HG02642 (cell line): ENCODE measurements around the gene APMAP.
"Not testable (repeated sequence)": the region's sequence is repeated elsewhere in the genome, so short reads cannot be mapped to it uniquely, and the experiment has no call there.

Source experiments
- ATAC-seq: cut with Tn5 transposase; IDR thresholded peaks from one replicate; pipeline ENCODE4 v1.9.1; 2021; ENCODE audit warnings: mild to moderate bottlenecking; ENCODE audit not compliant: unreplicated experiment, poor library complexity

The APMAP gene

DNA sequence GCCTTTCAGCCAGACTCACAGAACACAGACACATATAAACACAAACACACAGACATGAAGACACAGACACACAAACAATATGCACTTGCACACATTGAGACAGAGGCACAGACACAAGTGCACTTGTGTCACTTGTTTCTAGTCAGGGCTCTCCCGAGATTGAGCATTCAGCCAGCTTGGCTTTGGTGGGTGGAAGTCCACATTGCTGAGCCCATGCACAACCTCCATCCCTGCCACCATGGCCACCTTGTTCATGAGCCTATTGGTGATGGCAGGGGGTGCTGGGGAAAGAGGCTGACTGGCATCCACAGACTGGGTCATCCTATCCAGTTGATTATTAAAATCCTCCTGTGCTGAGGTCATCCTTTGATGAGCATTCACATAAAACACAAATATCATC is 55.0 kb downstream of the APMAP start:
- ATAC-seq = no peak

DNA sequence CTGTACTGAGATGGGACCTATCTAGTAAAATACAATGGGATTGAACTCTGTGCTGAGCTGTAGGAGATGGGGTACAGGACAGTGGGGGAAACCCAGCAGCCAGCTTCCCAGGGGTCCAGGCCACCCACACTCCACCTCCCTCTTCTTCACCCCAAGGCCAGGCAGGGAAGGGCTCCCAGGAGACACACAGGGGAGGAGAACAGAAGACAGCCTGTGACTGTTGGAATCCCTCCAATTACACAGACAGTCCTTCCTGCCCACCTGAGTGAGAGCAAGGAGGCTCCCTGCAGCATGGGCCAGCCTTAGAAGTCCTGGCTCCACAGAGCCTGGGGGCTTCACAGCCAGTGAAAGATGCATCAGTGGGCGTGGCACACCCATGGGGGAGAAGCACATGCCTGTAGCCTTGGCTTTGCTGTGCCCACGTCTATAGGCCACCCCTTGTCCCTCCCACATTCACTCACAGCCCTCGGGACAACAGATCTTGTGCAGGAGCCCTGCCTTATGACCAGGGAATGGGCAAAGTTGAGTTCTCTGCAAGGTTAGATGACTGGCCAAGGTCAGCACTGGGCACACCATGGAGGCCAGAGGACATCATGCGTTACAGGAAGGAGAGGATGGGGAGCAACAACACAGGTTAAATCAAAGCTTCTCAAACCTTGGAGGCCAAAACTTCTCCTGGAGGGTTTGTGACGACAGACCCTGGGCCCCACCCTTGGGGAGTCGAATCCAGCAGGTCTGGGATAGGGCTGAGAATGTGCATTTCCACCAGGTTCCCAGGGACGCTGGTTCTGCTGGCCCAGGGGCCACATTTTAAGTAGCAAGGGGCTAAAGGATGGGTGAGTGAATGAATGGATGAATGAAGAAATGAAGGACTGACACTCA is 55.8 kb downstream of the APMAP start:
- ATAC-seq = no peak

DNA sequence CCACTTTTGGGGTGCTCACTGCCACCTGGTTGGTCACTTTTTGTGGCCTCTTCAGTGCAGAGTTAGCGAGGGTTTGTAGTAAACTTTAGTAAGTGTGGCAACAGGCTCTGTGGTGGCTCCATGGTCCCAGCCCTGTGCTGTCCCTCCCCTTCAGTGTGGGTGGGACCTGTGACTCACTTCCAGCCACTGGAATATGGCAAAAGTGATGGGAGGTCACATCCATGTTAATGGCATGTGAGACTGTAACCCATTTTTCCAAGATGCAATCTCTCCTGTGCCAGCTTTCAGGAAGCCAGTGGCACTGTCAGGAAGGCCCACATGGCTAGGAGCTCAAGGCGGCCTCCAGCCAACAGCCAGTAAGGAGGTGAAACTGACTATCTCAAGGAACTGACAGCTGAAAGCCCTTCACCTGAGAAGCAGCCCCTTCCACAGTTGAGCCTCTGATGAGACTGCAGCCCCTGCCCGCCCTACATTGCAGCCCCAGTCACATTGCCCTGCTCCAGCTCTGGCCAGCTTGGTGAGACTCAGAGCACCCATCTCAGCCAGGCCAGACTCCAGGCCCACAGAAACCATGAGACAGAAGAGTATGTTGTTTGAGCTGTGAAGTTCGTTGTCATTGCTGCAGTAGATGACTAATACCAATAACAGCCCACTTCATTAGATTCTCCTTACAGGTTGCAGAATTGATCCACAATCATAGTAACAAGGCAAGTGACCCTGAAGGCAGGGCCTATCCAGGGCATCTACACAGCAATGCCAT is 56.6 kb downstream of the APMAP start:
- no peak for ATAC-seq

DNA sequence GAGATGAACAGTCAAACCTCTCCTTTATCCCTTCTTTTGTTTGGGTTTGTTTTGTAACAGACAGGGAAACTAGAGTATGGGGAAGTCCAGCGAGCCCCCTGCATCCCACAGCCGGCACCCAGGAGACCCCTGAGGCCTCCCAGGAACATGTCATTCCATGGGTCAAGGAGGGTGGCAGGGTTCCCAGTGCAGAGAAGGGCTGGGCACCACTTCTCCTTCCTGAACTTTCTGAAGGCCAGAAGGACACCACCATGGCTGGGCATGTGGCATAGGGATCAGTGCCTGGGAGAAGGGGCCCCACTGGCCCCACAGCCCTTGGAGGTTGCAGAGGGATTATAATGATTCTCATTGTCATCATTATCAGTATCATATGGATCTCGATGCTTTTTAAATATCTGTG is 57.4 kb downstream of the APMAP start:
- ATAC-seq = no peak

DNA sequence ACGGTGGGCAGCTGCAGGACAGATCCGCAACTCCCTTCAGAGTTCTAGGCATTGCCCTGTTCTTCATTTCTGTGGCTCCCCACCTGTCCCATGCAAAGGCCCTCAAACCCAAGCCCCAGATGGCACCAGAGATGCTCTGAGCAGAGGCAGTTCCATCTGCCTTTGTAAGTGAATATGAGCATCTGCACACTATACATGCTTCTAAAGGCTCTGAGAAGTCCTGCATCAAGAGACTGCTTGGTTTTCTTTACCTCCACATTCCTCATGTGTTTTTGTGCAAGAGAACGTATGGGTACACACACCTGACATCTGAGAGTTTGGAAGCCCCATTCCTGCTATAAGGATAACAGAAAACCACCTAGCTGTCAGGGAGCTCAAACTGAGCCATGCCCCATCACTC is 57.8 kb downstream of the APMAP start:
- ATAC-seq = no peak

DNA sequence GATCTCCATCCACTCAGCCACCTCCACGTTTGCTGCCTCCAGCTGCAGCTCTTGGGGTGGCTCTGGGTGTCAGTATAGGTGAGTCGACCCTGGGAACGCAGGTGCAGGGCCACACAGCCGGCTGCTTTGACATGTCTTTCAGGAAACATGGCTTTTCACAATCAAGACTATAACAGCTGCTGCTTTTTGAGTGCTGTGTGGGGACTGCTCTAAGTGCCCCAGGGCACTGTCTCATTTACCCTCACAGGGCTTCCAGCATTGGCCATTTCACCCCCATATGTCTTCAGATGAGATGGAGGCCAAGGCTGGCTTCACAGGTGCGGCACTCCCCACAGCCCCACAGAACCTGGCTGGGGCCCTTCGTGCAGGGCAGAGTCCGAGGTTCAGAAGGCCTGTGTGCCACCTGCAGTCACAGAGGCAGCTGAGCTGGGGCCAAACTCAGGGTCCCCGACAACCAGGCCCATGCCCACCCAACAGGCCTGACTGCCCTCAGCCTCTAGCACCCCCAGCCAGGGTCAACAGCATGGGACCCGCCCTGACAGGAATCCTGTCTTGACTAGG is 58.4 kb downstream of the APMAP start:
- ATAC-seq = no peak

DNA sequence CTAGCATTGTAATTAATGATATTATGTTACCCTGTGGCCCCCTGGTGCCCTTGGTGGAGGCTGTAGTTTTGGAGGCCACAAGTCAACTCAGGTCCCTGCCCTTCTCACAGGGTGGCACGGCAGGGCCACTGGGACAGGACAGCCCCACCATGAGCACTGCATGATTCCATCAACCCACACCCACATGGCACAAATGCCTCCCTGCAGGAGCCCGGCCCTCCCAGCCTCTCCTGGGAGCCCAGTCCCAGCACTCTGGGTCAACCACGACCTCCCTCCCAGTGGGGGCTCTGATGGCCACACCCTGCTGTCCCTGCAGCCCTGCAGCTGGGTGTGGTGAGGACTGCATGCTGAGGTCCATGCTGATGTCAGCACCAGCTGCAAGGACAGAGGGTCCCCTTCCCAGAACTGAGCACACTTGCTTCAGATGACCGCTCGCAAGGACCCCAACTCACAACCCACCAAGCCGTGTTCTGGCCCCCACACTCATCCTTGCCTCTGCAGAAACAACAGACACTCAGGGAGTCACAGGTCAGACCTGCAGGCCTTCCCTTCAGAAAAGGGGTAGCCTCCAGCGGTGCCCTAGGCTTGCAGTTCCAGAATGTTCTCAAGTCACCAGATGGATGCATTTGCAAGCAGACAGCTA is 59.2 kb downstream of the APMAP start:
- ATAC-seq = no peak

DNA sequence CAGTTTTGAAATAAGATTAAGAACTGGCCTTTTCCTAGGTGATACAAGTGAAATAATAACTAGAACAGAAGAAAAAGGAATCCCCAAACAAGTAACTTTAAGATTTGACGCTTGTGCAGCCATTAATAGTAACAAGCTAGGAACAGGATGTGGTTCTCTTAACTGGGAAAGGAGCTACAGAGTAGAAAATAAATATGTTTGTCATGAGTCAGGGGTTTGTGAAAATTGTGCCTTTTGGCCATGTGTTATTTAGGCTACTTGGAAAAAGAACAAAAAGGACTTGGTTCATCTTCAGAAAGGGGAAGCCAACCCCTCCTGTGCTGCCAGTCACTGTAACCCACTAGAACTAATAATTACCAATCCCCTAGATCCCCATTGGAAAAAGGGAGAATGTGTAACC is 60.7 kb downstream of the APMAP start:
- ATAC-seq = not testable (repeated sequence)

DNA sequence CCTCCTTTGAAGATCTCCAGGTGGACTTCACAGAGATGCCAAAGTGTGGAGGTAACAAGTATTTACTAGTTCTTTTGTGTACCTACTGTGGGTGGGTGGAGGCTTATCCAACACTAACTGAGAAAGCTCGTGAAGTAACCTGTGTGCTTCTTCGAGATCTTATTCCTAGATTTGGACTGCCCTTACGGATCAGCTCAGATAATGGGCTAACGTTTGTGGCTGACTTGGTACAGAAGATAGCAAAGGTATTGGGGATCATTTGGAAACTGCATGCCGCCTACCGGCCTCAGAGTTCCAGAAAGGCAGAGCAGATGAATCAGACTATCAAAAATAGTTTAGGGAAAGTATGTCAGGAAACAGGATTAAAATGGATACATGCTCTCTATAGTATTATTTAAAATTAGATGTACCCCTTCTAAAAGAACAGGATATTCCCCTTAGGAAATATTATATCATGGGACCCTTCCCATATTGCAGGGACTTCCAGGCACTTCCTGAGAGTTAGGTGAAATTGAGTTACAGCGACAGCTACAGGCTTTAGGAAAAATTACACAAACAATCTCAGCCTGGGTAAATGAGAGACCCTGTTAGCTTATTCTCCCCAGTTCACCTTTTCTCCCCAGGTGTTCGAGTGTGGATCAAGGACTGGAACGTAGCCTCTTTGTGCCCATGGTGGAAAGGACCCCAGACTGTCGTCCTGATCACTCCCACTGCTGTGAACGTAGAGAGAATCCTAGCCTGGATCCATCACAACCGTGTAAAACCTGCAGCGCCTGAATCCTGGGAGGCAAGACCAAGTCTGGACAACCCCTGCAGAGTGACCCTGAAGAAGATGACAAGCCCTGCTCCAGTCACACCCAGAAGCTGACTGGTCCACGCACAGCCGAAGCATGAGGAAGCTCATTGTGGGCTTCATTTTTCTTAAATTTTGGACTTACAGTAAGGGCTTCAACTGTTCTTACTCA is 61.5 kb downstream of the APMAP start:
- not testable (repeated sequence) for ATAC-seq

DNA sequence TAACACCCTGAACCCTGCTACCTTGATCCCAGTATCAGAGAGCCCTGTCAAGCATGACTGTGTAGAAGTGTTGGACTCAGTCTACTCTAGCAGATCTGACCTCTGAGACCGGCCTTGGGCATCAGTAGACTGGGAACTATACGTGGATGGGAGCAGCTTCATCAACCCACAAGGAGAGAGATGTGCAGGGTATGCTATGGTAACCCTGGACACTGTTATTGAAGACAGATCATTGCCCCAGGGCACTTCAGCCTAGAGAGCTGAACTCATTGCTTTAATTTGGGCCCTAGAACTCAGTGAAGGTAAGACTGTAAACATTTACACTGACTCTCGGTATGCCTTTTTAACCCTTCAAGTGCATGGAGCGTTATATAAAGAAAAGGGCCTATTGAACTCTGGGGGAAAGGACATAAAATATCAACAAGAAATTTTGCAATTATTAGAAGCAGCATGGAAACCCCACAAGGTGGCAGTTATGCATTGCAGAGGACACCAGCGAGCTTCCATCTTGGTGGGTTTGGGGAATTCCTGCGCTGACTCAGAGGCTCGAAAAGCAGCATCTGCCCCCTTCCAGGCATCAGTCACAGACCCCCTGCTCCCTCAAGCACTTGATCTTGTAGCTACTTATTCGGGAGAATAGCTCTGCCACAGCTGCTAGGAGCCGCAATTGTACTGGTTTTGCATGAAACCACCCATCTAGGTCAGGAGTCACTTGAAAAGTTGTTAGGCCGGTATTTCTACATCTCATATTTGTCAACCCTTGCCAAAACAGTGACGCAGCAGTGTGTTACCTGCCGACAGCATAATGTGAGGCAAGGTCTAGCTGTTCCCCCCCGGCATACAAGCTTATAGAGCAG is 62.5 kb downstream of the APMAP start:
- not testable (repeated sequence) for ATAC-seq

DNA sequence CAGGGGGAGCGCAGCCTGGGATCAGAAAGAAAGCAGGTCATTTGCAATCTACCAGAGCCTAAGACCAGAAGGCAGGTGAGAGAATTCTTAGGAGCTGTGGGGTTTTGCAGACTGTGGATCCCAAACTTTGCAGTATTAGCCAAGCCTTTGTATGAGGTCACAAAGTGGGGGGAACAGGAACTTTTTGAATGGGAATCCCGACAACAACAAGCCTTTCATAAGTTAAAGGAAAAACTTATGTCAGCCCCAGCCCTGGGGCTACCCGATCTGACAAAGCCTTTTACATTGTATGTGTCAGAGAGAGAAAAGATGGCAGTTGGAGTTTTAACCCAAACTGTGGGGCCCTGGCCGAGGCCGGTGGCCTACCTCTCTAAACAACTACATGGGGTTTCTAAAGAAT is 63.3 kb downstream of the APMAP start:
- ATAC-seq = not testable (repeated sequence)

DNA sequence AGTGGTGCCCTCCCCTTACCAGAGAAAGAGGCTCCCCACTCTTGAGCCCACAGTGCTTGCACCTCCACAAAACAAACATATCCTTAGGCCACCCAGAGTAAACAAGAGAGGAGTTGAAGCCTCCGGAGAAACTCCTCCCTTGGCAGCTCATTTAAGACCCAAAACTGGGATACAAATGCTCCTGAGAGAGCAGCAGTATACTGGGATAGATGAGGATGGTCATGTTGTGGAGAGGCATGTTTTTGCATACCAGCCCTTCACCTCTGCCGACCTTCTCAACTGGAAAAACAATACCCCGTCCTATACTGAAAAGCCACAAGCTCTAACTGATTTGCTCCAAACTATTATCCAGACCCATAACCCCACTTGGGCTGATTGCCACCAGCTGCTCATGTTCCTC is 71.8 kb downstream of the APMAP start:
- not testable (repeated sequence) for ATAC-seq

DNA sequence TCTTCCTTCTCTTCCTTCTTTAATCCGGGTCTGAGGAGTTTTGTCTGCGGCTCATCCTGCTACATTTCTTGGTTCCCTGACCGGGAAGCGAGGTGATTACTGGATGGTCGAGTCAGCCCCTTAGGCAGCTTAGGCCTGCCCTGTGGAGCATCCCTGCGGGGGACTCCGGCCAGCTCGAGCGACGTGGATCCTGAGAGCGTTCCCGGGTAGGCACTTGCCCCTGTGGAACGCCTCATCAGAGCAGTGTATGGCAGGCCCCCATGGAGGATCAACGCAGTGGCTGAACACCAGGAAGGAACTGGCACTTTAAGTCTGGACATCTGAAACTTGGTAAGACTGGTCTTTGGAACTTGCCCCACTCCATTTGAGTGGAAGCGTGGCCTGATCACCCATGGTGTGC is 72.9 kb downstream of the APMAP start:
- ATAC-seq = not testable (repeated sequence)

DNA sequence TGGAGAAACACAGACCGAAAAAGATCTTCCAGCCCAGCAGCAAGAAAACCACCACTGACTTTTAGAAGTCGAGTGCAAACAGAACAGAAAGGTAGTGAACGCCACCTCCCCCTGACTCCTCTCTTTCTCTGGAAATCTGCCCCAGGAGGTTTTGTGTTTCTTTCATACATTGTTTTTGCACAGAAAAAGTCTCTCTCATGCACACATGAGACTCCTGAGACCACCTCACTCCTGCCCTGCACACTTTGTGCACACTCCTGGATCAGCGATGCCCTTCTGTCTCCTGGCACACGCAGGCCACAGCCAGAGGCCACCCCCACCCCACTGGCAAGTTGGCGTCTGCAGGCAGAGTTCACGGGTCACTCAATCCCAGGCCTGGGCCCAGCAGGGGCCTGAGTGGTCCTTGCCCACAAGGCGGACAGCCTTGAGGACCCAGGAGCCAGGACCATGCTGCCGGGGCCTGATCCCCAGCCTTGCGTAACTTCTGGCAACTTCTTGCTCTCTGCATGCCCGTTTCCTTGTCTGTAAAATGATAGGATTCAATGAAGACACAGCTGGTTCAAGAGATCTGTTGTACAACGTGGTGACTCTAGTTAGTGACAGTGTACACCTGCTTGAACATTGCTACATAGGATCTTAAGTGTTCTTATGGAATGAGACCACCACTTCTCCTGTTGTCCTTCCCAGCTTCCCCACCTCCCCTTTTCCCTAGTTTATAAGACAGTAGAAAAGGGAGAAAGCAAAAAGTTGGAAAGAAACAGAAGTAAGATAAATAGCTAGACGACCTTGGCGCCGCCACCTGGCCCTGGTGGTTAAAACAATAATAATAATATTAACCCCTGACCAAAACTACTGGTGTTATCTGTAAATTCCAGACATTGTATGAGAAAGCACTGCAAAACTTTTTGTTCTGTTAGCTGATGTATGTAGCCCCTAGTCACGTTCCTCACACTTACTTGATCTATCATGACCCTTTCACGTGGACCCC is 73.7 kb downstream of the APMAP start:
- no peak for ATAC-seq

DNA sequence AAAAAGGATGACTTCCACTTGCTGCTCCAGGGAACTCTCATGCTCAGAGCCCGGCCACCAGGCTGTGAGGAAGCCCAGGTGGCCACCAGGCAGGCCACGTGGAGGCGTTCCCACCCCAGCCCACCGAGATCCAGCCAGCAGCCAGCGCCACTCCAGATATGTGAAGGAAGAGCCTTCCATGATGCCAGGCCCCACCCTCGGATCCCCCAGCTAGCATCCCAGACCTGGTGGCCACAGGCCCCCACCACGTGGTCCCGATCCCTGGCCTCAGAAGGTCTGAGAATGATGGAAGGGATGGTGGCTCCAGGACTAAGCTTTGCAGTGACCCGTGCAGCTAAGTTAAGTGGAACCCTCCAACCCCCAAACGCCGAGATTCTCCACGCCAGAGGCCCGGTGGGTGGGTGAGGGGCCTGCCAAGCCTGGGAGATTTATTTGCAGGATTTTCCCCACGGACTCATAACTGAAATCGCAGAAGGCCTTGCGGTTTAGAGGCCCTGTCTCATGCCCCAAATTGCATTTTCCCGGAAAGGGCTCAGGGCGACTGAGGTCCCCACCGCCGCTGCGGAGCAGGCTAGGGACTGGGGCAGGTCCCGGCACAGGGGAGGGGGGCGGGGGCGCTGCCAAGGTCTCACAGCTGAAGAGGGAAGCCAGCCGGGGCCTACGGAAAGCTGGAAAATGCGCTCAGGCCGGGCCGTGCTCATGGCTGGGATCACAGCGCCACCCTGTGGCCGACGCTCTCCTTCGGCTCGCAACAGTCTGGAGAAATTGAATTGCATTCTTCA is 74.6 kb downstream of the APMAP start:
- peak; percentile 71 for ATAC-seq

DNA sequence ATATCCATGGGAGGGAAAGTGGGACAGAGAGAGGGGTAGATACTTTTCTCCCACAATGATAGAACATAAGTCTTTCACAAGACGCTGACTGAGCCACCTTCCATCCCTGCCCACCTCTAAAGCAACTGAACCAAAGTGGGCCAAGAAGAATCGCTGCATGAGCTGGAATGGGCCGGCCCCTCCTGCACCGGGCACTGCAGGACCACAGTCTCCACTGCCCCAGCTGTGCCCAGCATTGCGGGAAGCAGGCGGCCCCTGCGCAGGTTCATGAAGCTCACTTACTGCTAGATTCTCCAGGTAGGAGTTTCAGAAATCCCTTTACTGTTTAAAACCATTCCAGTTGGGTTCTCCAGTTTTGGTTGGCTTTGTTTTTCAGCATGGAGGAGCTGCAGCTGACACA is 75.5 kb downstream of the APMAP start:
- ATAC-seq = no peak

DNA sequence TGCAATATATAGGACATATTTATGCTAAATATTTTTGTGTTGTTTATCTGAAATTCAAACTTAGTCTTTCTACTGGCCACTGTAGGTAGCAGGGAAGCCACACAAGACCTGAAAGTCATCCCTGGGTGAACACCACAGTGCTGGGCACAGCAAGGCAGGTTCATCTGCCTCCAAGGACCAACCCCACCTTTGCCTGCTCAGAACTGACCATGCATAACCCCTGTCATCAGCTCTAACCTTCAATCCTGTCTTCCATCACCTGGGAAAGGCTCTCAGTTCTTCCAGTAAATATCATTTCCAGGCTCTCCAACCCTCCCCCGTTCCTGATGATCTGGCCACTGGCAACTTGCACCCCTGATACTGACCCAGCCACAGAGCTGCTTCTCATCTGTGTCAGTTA is 76.1 kb downstream of the APMAP start:
- ATAC-seq = no peak
